HG03025 (cell line): Measurements from ENCODE around the gene NUP37.

Source experiments
- ATAC-seq: cut with Tn5 transposase; IDR thresholded peaks from one replicate; pipeline ENCODE4 v1.9.1; 2021; ENCODE audit warnings: mild to moderate bottlenecking, moderate library complexity; ENCODE audit not compliant: unreplicated experiment, low FRiP score

Gene NUP37

GRCh38 chr12:102033991-102034745, 85.7 kb downstream of the NUP37 start:
- no peak for ATAC-seq

GRCh38 chr12:102031852-102032251, 88.1 kb downstream of the NUP37 start:
- no peak for ATAC-seq

GRCh38 chr12:102029141-102029540, 90.8 kb downstream of the NUP37 start:
- no peak for ATAC-seq

- ATAC-seq: no peak
Measured at GRCh38 chr12:102026728-102027127, 93.2 kb downstream of the NUP37 start.

GRCh38 chr12:102024765-102025164, 95.1 kb downstream of the NUP37 start:
- ATAC-seq: no peak

- no peak for ATAC-seq
Measured at GRCh38 chr12:102023343-102023930, 96.5 kb downstream of the NUP37 start.
